Urinary bladder (tissue), 4 donors: Measurements from ENCODE around the gene MBTPS1. TPM values are rescaled to one million over a fixed set of nuclear protein-coding genes. Genes with fewer than 3 reads are reported as not detected.

Source experiments
- DNase-seq: peaks from one replicate; pipeline ENCODE4 v3.0.0-alpha.2; 2015; ENCODE audit errors: extremely low spot score
- H3K27ac ChIP-seq: one replicate; pipeline ENCODE4 v1.5.1; 2013; ENCODE audit warnings: low read depth, mild to moderate bottlenecking, moderate library complexity
- H3K36me3 ChIP-seq: one replicate; pipeline ENCODE4 v1.6.1; 2013; ENCODE audit warnings: mild to moderate bottlenecking, moderate library complexity; ENCODE audit not compliant: insufficient read depth
- H3K4me1 ChIP-seq: one replicate; pipeline ENCODE4 v1.6.1; 2013; ENCODE audit warnings: mild to moderate bottlenecking, moderate library complexity; ENCODE audit not compliant: insufficient read depth
- H3K4me3 ChIP-seq: one replicate; pipeline ENCODE4 v1.5.1; 2013; ENCODE audit warnings: low read depth, low read length
- WGBS: extraction: QIAGEN DNeasy Blood & Tissue Kit; methylation state at CpG from one replicate; pipeline ENCODE4 v1.1.7; 2013; 5-methylcytosine and 5-hydroxymethylcytosine counted together
- polyA plus RNA-seq: library from polyadenylated mRNA; stranded (reverse); fragments of 200-250 nt; gene quantifications from one replicate; pipeline ENCODE4 v1.2.3, GENCODE V29; 2013
- total RNA-seq: library from RNA; depleted of rRNA; stranded (reverse); fragments of >200 nt; gene quantifications from one replicate; pipeline ENCODE4 v1.2.3, GENCODE V29; 2014
- donor health status: healthy with polysubstance abuse.
- donor health status: healthy.

The MBTPS1 gene
- total and polyA plus RNA-seq, 2 donors, result 67.8 to 81.3 TPM

GRCh38 chr16:84045001-84045817, 71.5 kb downstream of the MBTPS1 start:
- no peak for DNase-seq
- Histone ChIP-seq H3K4me1 (no peaks in the 10 kb centered on the region), H3K36me3 (no peaks in the 10 kb centered on the region), H3K27ac (no peak overlapping the region), H3K4me3 (no peak overlapping the region)
- 45% methylated on average over 36 of the region's 36 CpGs for WGBS

GRCh38 chr16:84044118-84044488, 72.6 kb downstream of the MBTPS1 start:
- Histone ChIP-seq H3K4me1 (no peaks in the 10 kb centered on the region), H3K27ac (no peak overlapping the region), H3K36me3 (no peaks in the 10 kb centered on the region), H3K4me3 (no peak overlapping the region)
- DNase-seq, result no peak
- 58% methylated on average over 5 of the region's 5 CpGs for WGBS

- DNase-seq, result no peak
- Histone ChIP-seq H3K27ac (no peak overlapping the region), H3K4me3 (no peak overlapping the region), H3K36me3 (no peaks in the 10 kb centered on the region), H3K4me1 (no peaks in the 10 kb centered on the region)
- 41% methylated on average over 18 of the region's 18 CpGs for WGBS
These were observed 73.1 kb downstream of the MBTPS1 start for GRCh38 chr16:84043486-84044117.

- no peak for DNase-seq
- 59% methylated on average over 22 of the region's 22 CpGs for WGBS
- H3K4me1 ChIP-seq, result no peaks in the 10 kb centered on the region
- no peaks in the 10 kb centered on the region for H3K36me3 ChIP-seq
- no peak overlapping the region for H3K4me3 ChIP-seq
- no peak overlapping the region for H3K27ac ChIP-seq
These were observed 73.8 kb downstream of the MBTPS1 start for GRCh38 chr16:84042879-84043485.

- Histone ChIP-seq H3K27ac (no peak within 1 kb of the TSS), H3K4me1 (no peaks in the 10 kb centered on the region), H3K4me3 (no peak within 1 kb of the TSS), H3K36me3 (no peaks in the 10 kb centered on the region)
- WGBS, result 66% methylated on average over 9 of the region's 9 CpGs
- DNase-seq, result no peak
These were observed 74.3 kb downstream of the MBTPS1 start, which contains the start of gene SLC38A8 for GRCh38 chr16:84042308-84042878. Gene SLC38A8 (minus strand): TSS chr16:84042795. CDS start chr16:84042157, 638 bp downstream.

GRCh38 chr16:84041881-84042280, 74.9 kb downstream of the MBTPS1 start:
- Histone ChIP-seq H3K4me3 (no peak overlapping the region), H3K4me1 (no peaks in the 10 kb centered on the region), H3K36me3 (no peaks in the 10 kb centered on the region), H3K27ac (no peak overlapping the region)
- WGBS, result 87% methylated on average over 17 of the region's 17 CpGs
- no peak for DNase-seq

GRCh38 chr16:84040823-84041820, 75.6 kb downstream of the MBTPS1 start:
- H3K36me3 ChIP-seq, result no peaks in the 10 kb centered on the region
- H3K4me1 ChIP-seq, result no peaks in the 10 kb centered on the region
- DNase-seq, result no peak
- 81% methylated on average over 42 of the region's 42 CpGs for WGBS
- no peak overlapping the region for H3K4me3 ChIP-seq
- H3K27ac ChIP-seq, result no peak overlapping the region

- no peaks in the 10 kb centered on the region for H3K36me3 ChIP-seq
- no peaks in the 10 kb centered on the region for H3K4me1 ChIP-seq
- no peak for DNase-seq
- no peak overlapping the region for H3K27ac ChIP-seq
- H3K4me3 ChIP-seq, result no peak overlapping the region
- WGBS, result 72% methylated on average over 14 of the region's 14 CpGs
These were observed 76.4 kb downstream of the MBTPS1 start for GRCh38 chr16:84040226-84040822.

GRCh38 chr16:84039696-84040095, 77.0 kb downstream of the MBTPS1 start:
- Histone ChIP-seq H3K27ac (no peak overlapping the region), H3K36me3 (no peaks in the 10 kb centered on the region), H3K4me1 (no peaks in the 10 kb centered on the region), H3K4me3 (no peak overlapping the region)
- no peak for DNase-seq
- 91% methylated on average over 12 of the region's 12 CpGs for WGBS

- WGBS, result 94% methylated on average over 12 of the region's 12 CpGs
- no peak overlapping the region for H3K4me3 ChIP-seq
- DNase-seq, result no peak
- no peak overlapping the region for H3K27ac ChIP-seq
- no peaks in the 10 kb centered on the region for H3K4me1 ChIP-seq
- no peaks in the 10 kb centered on the region for H3K36me3 ChIP-seq
These were observed 78.3 kb downstream of the MBTPS1 start for GRCh38 chr16:84038469-84038868.

GRCh38 chr16:84036982-84037425, 79.7 kb downstream of the MBTPS1 start:
- no peak for DNase-seq
- no peaks in the 10 kb centered on the region for H3K36me3 ChIP-seq
- no peaks in the 10 kb centered on the region for H3K4me1 ChIP-seq
- no peak overlapping the region for H3K4me3 ChIP-seq
- WGBS, result 93% methylated on average over 8 of the region's 8 CpGs
- H3K27ac ChIP-seq, result no peak overlapping the region

GRCh38 chr16:84036131-84036530, 80.6 kb downstream of the MBTPS1 start:
- 87% methylated on average over 3 of the region's 3 CpGs for WGBS
- DNase-seq, result no peak

More at GRCh38 chr16:84036131-84036530, 80.6 kb downstream of the MBTPS1 start:
- no peak overlapping the region for H3K4me3 ChIP-seq
- no peaks in the 10 kb centered on the region for H3K36me3 ChIP-seq
- no peak overlapping the region for H3K27ac ChIP-seq
- no peaks in the 10 kb centered on the region for H3K4me1 ChIP-seq
